Left kidney (tissue), 2 donors: Measurements from ENCODE around the gene GNG7. TPM values are rescaled to one million over a fixed set of nuclear protein-coding genes. Genes with fewer than 3 reads are reported as not detected.
"Not testable (repeated sequence)": the region's sequence is repeated elsewhere in the genome, so short reads cannot be mapped to it uniquely, and the experiment has no call there.

Experiments
- DNase-seq: peaks from one replicate; pipeline ENCODE4 v3.0.0-alpha.2; 2013
- polyA plus RNA-seq: library from polyadenylated mRNA; unstranded; fragments of 120-200 nt; gene quantifications from one replicate; pipeline ENCODE4 v1.2.1, GENCODE V29; 2013; ENCODE audit not compliant: insufficient read length

GNG7 gene
- polyA plus RNA-seq, 1 donor: 5.4 TPM

GRCh38 chr19:2536461-2536860 is 166.0 kb downstream of the GNG7 start:
- no peak for DNase-seq

GRCh38 chr19:2534423-2535013 is 168.0 kb downstream of the GNG7 start:
- DNase-seq: no peak

GRCh38 chr19:2533686-2534422 is 168.6 kb downstream of the GNG7 start:
- DNase-seq: no peak

GRCh38 chr19:2533072-2533425 is 169.4 kb downstream of the GNG7 start:
- no peak for DNase-seq

GRCh38 chr19:2532252-2533071 is 170.0 kb downstream of the GNG7 start:
- DNase-seq: no peak

- DNase-seq: not testable (repeated sequence)
Observed at GRCh38 chr19:2529942-2530341, 172.6 kb downstream of the GNG7 start.

GRCh38 chr19:2529473-2529918 is 173.0 kb downstream of the GNG7 start:
- DNase-seq: no peak

GRCh38 chr19:2528675-2529101 is 173.8 kb downstream of the GNG7 start:
- no peak for DNase-seq

- DNase-seq: no peak
Observed at GRCh38 chr19:2527686-2528085, 174.8 kb downstream of the GNG7 start.

- no peak for DNase-seq
Observed at GRCh38 chr19:2527171-2527570, 175.3 kb downstream of the GNG7 start.

- no peak for DNase-seq
Observed at GRCh38 chr19:2524840-2525723, 177.4 kb downstream of the GNG7 start.

GRCh38 chr19:2524361-2524839 is 178.1 kb downstream of the GNG7 start:
- DNase-seq: no peak

GRCh38 chr19:2523630-2524311 is 178.7 kb downstream of the GNG7 start:
- no peak for DNase-seq

GRCh38 chr19:2519482-2519881 is 183.0 kb downstream of the GNG7 start:
- no peak for DNase-seq

- not testable (repeated sequence) for DNase-seq
Observed at GRCh38 chr19:2518856-2519255, 183.6 kb downstream of the GNG7 start.

GRCh38 chr19:2517881-2518601 is 184.5 kb downstream of the GNG7 start:
- DNase-seq: no peak

GRCh38 chr19:2516727-2517126 is 185.8 kb downstream of the GNG7 start:
- no peak for DNase-seq

GRCh38 chr19:2514981-2515518 is 187.4 kb downstream of the GNG7 start:
- DNase-seq: no peak

- no peak for DNase-seq
Observed at GRCh38 chr19:2512523-2513431, 189.7 kb downstream of the GNG7 start.
